Dendritic cell treated with granulocyte-macrophage colony-stimulating factor and Interleukin-4, amounts not matched to agents 40 ng/mL and 50 ng/mL, for 4 days (primary cell): ENCODE data around the gene CFAP70.

Source experiments
- H3K27ac Mint-ChIP-seq: one replicate; pipeline ENCODE4 v1.8.0; 2022; ENCODE audit warnings: mild to moderate bottlenecking, mixed read lengths
- H3K27me3 Mint-ChIP-seq: one replicate; pipeline ENCODE4 v1.8.0; 2022; ENCODE audit warnings: mild to moderate bottlenecking, mixed read lengths
- H3K36me3 Mint-ChIP-seq: one replicate; pipeline ENCODE4 v1.8.0; 2022; ENCODE audit warnings: low read depth, mixed read lengths
- H3K4me1 Mint-ChIP-seq: one replicate; pipeline ENCODE4 v1.8.0; 2022; ENCODE audit warnings: low read depth, mixed read lengths
- H3K4me3 Mint-ChIP-seq: one replicate; pipeline ENCODE4 v1.8.0; 2022; ENCODE audit warnings: mild to moderate bottlenecking, moderate library complexity, mixed read lengths
- H3K9me3 Mint-ChIP-seq: one replicate; pipeline ENCODE4 v1.8.0; 2022; ENCODE audit warnings: mixed read lengths
- intact Hi-C: fragments of 100-400 bp; cut with micrococcal nuclease; formaldehyde crosslinking; loops from one replicate; pipeline ENCODE4 v1.15.0; 2022

CFAP70 gene

GRCh38 chr10:73210395-73211105 lies 148.1 kb downstream of the CFAP70 start:
- intact Hi-C loops, result no loop called here
- Mint-ChIP-seq H3K4me3 (no peak overlapping the region), H3K36me3 (peaks cover 65% of the 10 kb centered on the region), H3K4me1 (peaks cover 8% of the 10 kb centered on the region), H3K27me3 (no peaks in the 10 kb centered on the region), H3K27ac (no peak overlapping the region), H3K9me3 (no peaks in the 10 kb centered on the region)

- Mint-ChIP-seq H3K4me1 (peaks cover 9% of the 10 kb centered on the region), H3K36me3 (peaks cover 56% of the 10 kb centered on the region), H3K27ac (no peak overlapping the region), H3K4me3 (no peak overlapping the region), H3K27me3 (no peaks in the 10 kb centered on the region), H3K9me3 (no peaks in the 10 kb centered on the region)
- intact Hi-C loops, result no loop called here
Measured at GRCh38 chr10:73209705-73210104, 149.0 kb downstream of the CFAP70 start.

GRCh38 chr10:73207883-73208282 lies 150.8 kb downstream of the CFAP70 start:
- peaks cover 9% of the 10 kb centered on the region for H3K4me1 Mint-ChIP-seq
- H3K36me3 Mint-ChIP-seq, result peaks cover 42% of the 10 kb centered on the region
- intact Hi-C loops, result no loop called here
- no peak overlapping the region for H3K27ac Mint-ChIP-seq
- no peaks in the 10 kb centered on the region for H3K9me3 Mint-ChIP-seq
- no peak overlapping the region for H3K4me3 Mint-ChIP-seq
- no peaks in the 10 kb centered on the region for H3K27me3 Mint-ChIP-seq

- intact Hi-C loops, result no loop called here
- H3K4me1 Mint-ChIP-seq, result peaks cover 9% of the 10 kb centered on the region
- no peak overlapping the region for H3K4me3 Mint-ChIP-seq
- H3K36me3 Mint-ChIP-seq, result peaks cover 42% of the 10 kb centered on the region
- H3K9me3 Mint-ChIP-seq, result no peaks in the 10 kb centered on the region
- no peaks in the 10 kb centered on the region for H3K27me3 Mint-ChIP-seq
- H3K27ac Mint-ChIP-seq, result no peak overlapping the region
Measured at GRCh38 chr10:73206385-73206784, 152.3 kb downstream of the CFAP70 start.

- Mint-ChIP-seq H3K4me3 (no peak overlapping the region), H3K27ac (no peak overlapping the region), H3K36me3 (peaks cover 38% of the 10 kb centered on the region), H3K9me3 (no peaks in the 10 kb centered on the region), H3K4me1 (peaks cover 9% of the 10 kb centered on the region), H3K27me3 (no peaks in the 10 kb centered on the region)
- intact Hi-C loops, result no loop called here
Measured at GRCh38 chr10:73205890-73206289, 152.8 kb downstream of the CFAP70 start.

GRCh38 chr10:73205081-73205480 lies 153.6 kb downstream of the CFAP70 start:
- intact Hi-C loops, result no loop called here
- no peaks in the 10 kb centered on the region for H3K9me3 Mint-ChIP-seq
- H3K4me3 Mint-ChIP-seq, result no peak overlapping the region
- H3K27me3 Mint-ChIP-seq, result no peaks in the 10 kb centered on the region
- no peak overlapping the region for H3K27ac Mint-ChIP-seq
- H3K36me3 Mint-ChIP-seq, result peaks cover 38% of the 10 kb centered on the region
- peaks cover 9% of the 10 kb centered on the region for H3K4me1 Mint-ChIP-seq
